ENCODE measurements around the gene SPINT3. TPM values are rescaled to one million over a fixed set of nuclear protein-coding genes. Genes with fewer than 3 reads are reported as not detected.

Gene SPINT3
- total and polyA plus RNA-seq, 2 of the 8 experiments (the other 6 are each of a cell fraction or from before 2014, with no cell fraction given): not detected

DNA sequence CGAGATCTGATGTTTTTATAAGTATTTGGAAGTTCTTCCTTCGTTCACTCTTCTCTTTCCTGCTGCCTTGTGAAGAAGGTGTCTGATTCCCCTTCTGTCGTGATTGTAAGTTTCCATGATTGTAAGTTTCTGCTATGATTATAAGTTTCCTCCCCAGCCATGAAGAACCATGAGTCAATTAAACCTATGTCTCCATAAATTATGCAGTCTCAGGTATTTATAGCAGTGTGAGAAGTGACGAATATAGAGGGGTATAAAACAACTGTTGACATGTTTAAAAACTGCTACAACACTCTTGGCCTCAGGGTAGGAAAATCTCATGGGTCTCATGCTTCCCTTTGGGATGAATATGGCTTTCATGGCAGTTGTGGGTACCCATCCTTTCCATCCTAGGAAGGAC, 51.7 kb downstream of the SPINT3 start:
- POLR2A ChIA-PET (ENCODE audit: partially characterized antibody): no interaction called here
- no peak overlapping the region for H2BK20ac ChIP-seq (ENCODE audit: low read length)
- H3K18ac ChIP-seq (ENCODE audit: extremely low read depth, low read length): no peak overlapping the region
- no peak overlapping the region for H4K5ac ChIP-seq (ENCODE audit: insufficient read length, low read depth, low read length)
- DNase-seq (ENCODE audit: low read depth in 1 of 2, low spot score in 2 of 2) (no peak), FAIRE-seq (no peak)
- 93% methylated on average over 4 of the region's 4 CpGs; no CpG with 5 or more reads in 1 of the 2 experiments for WGBS, 2 experiments (ENCODE audit: extremely low coverage in 1 of 2, insufficient coverage in 1 of 2, insufficient read length in 1 of 2, insufficient replicate concordance in 2 of 2, low coverage in 1 of 2, low lambda C conversion rate in 2 of 2, missing lambda C conversion rate in 1 of 2)
- H3K23ac ChIP-seq (ENCODE audit: insufficient read length): no peak overlapping the region
- no peaks in the 10 kb centered on the region for H3K36me3 ChIP-seq (ENCODE audit: control insufficient read depth in 2 of 4, insufficient read depth in 4 of 4, low read length in 3 of 4)
- no peaks in the 10 kb centered on the region for H3K9me3 ChIP-seq (ENCODE audit: insufficient read depth in 2 of 2, low read depth in 1 of 2, low read length in 1 of 2)
- H3K14ac ChIP-seq (ENCODE audit: insufficient read length): no peak overlapping the region
- no peak overlapping the region for H3K4me3 ChIP-seq (ENCODE audit: extremely low read depth in 1 of 4, insufficient read depth in 2 of 4, low read depth in 3 of 4, low read length in 4 of 4)
- no peaks in the 10 kb centered on the region for H3K79me1 ChIP-seq (ENCODE audit: low read depth, low read length)
- H3K9ac ChIP-seq (replicated peaks in 1 of 4; ENCODE audit: extremely low read depth in 1 of 4, low read depth in 3 of 4, low read length in 3 of 4): no peak overlapping the region
- H4K20me1 ChIP-seq (replicated peaks in 1 of 2; ENCODE audit: control insufficient read depth in 1 of 2, insufficient read depth in 2 of 2, low read length in 2 of 2): no peaks in the 10 kb centered on the region
- H3K56ac ChIP-seq (replicated peaks; ENCODE audit: insufficient read length, low read depth, low read length): no peak overlapping the region
- no peaks in the 10 kb centered on the region for H3K23me2 ChIP-seq (ENCODE audit: low read depth, low read length)
- no peak overlapping the region for H4K91ac ChIP-seq (replicated peaks; ENCODE audit: insufficient read length, low read length)
- H3K4me2 ChIP-seq (ENCODE audit: insufficient read depth in 1 of 2, low read depth in 2 of 2, low read length in 2 of 2): no peak overlapping the region
- no peak overlapping the region for H2BK120ac ChIP-seq (replicated peaks; ENCODE audit: low read depth, low read length)
- no peak overlapping the region for H4K8ac ChIP-seq (ENCODE audit: extremely low read depth, insufficient read depth, low read length)
- H2BK5ac ChIP-seq (ENCODE audit: low read depth, low read length): no peak overlapping the region
- no peak overlapping the region for H2BK15ac ChIP-seq (ENCODE audit: low read length)
- no peaks in the 10 kb centered on the region for H3K79me2 ChIP-seq (ENCODE audit: control insufficient read depth in 1 of 2, insufficient read depth in 2 of 2, low read length in 2 of 2)
- peaks cover 0 to 6% (median 2%) of the 10 kb centered on the region in 4 experiments; a peak in 4 of 7 replicates for H3K4me1 ChIP-seq (replicated peaks in 1 of 4; ENCODE audit: control insufficient read depth in 3 of 4, insufficient read depth in 4 of 4, low read length in 3 of 4)
- H3K4ac ChIP-seq (replicated peaks; ENCODE audit: insufficient read length, low read depth, low read length): no peak overlapping the region
- TF ChIP-seq E2F6 (IDR thresholded peaks at IDR 0.05): no peak
- no peak overlapping the region for H2AFZ ChIP-seq (ENCODE audit: low read length)
- H2AK5ac ChIP-seq (ENCODE audit: low read depth, low read length): no peak overlapping the region
- H3K27me3 ChIP-seq (replicated peaks in 1 of 4; ENCODE audit: control insufficient read depth in 3 of 4, extremely low read depth in 1 of 4, insufficient read depth in 3 of 4, low read length in 3 of 4): no peaks in the 10 kb centered on the region
- CTCF ChIA-PET (ENCODE audit: partially characterized antibody): interaction anchor here (0.8 to 18.5 kb wide), 7 partner anchors 14 to 336 kb away, joined by 4 to 317 read pairs (median 21); no protein-coding TSS in a partner anchor
- H3K27ac ChIP-seq (ENCODE audit: low read depth, low read length): no peak overlapping the region
- H2BK12ac ChIP-seq (ENCODE audit: low read depth, low read length): no peak overlapping the region
